GM10248 (cell line): ENCODE results near the gene MRPS26.
"Not testable (repeated sequence)": the region's sequence is repeated elsewhere in the genome, so short reads cannot be mapped to it uniquely, and the experiment has no call there.

ENCODE experiments used
- CTCF ChIA-PET: fragments of 300-600 bp; sonication (Branson Sonifier 250); formaldehyde crosslinking; extraction: SDS; loops from one replicate; lab custom pipeline; 2021; ENCODE audit warnings: antibody characterized with exemption; lab: Yijun Ruan, JAX
- POLR2A ChIA-PET: fragments of 350-650 bp; sonication (Branson Sonifier 250); formaldehyde crosslinking; extraction: SDS; loops from one replicate; lab custom pipeline; 2020; ENCODE audit warnings: antibody characterized with exemption; lab: Yijun Ruan, JAX
- DNase-seq: peaks from one replicate; pipeline ENCODE4 v3.0.0; 2012; ENCODE audit errors: extremely low spot score
- TF ChIP-seq, protein P1 (sequence below): IDR thresholded peaks from 2 replicates; pipeline ENCODE4 v1.5.1; 2012; ENCODE audit warnings: mild to moderate bottlenecking, low read depth; ENCODE audit errors: extremely low read depth, missing control alignments, control extremely low read depth

Gene MRPS26

GRCh38 chr20:3013771-3014170, 32.1 kb upstream of the MRPS26 start:
- CTCF ChIA-PET, result interaction anchor here (0.8 kb wide), 1 partner anchor 13 kb away, joined by 3 read pairs; no protein-coding TSS in a partner anchor
- POLR2A ChIA-PET, result no interaction called here
- TF ChIP-seq, protein P1, sequence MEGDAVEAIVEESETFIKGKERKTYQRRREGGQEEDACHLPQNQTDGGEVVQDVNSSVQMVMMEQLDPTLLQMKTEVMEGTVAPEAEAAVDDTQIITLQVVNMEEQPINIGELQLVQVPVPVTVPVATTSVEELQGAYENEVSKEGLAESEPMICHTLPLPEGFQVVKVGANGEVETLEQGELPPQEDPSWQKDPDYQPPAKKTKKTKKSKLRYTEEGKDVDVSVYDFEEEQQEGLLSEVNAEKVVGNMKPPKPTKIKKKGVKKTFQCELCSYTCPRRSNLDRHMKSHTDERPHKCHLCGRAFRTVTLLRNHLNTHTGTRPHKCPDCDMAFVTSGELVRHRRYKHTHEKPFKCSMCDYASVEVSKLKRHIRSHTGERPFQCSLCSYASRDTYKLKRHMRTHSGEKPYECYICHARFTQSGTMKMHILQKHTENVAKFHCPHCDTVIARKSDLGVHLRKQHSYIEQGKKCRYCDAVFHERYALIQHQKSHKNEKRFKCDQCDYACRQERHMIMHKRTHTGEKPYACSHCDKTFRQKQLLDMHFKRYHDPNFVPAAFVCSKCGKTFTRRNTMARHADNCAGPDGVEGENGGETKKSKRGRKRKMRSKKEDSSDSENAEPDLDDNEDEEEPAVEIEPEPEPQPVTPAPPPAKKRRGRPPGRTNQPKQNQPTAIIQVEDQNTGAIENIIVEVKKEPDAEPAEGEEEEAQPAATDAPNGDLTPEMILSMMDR, result no peak
- no peak for DNase-seq

GRCh38 chr20:3014179-3014578, 31.7 kb upstream of the MRPS26 start:
- POLR2A ChIA-PET, result no interaction called here
- CTCF ChIA-PET, result interaction anchor here (0.8 to 1.1 kb wide), 3 partner anchors 13 to 205 kb away, joined by 3 read pairs; no protein-coding TSS in a partner anchor
- TF ChIP-seq, protein P1, result no peak
- no peak for DNase-seq

DNA sequence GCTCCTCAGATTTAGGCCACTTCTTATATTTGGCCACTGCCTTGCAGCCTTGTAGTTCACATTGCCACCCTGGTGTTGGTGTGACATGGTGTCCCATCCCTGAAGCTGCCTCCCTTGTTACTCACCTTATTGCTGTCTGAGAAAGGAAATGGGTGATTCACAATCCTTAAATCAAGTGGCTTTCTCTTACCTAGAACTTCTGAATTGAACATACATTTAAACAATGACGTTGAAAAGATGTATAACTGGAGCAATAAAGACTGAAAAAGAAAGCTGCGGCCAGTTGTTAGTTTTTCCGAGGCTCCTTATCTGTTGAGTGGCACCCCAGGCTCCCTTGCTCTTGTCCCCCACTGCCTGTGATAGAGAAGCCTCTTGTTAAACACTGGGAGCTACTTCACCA, 31.2 kb upstream of the MRPS26 start:
- ChIA-PET POLR2A (interaction anchor here (0.5 kb wide), 1 partner anchor 1893 kb away, joined by 4 read pairs; no protein-coding TSS in a partner anchor), CTCF (interaction anchor here (1.0 to 1.3 kb wide), 4 partner anchors 14 to 204 kb away, joined by 3 read pairs; no protein-coding TSS in a partner anchor)
- no peak for DNase-seq
- TF ChIP-seq, protein P1, result no peak

DNA sequence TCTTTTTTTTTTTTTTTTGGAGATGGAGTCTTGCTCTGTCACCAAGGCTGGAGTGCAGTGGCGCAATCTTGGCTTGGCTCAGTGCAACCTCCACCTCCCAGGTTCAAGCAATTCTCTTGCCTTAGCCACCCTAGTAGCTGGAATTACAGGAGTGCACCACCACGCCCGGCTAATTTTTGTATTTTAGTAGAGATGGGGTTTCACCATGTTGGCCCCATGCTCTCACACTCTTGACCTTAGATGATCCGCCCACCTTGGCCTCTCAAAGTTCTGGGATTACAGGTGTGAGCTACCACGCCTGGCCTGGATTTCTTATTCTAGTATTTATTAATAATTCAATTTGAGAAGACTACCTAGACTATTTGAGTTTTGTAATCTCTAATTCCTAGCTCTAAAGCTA, 30.6 kb upstream of the MRPS26 start:
- CTCF ChIA-PET, result interaction anchor here (1.0 to 1.3 kb wide), 4 partner anchors 15 to 204 kb away, joined by 3 read pairs; no protein-coding TSS in a partner anchor
- POLR2A ChIA-PET, result interaction anchor here (0.7 kb wide), 1 partner anchor 562 kb away, joined by 4 read pairs; no protein-coding TSS in a partner anchor
- DNase-seq, result not testable (repeated sequence)

DNA sequence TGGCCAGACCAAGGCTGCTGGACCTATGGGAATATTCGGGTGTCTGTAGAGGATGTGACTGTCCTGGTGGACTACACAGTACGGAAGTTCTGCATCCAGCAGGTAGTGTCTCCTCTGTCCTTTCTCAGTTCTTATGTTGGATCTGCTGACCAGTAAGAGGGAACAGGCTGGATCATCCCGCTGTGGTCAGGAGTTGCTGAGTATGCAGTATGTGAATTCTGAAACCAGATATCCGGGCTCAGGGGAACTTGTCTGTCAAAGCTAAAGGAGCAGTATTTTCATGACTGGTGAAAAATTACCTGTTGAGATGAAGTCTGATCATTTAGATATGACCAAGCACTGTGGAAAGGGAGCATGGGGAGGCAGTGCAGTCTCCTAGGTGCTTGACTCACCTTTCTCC, 24.5 kb upstream of the MRPS26 start:
- no peak for DNase-seq
- CTCF ChIA-PET, result no interaction called here
- TF ChIP-seq, protein P1, result no peak
- POLR2A ChIA-PET, result no interaction called here

GRCh38 chr20:3021777-3022176, 24.1 kb upstream of the MRPS26 start:
- POLR2A ChIA-PET, result no interaction called here
- CTCF ChIA-PET, result no interaction called here
- no peak for DNase-seq
- TF ChIP-seq, protein P1, result no peak

- CTCF ChIA-PET, DNase-seq, POLR2A ChIA-PET: not testable (repeated sequence)
These were observed 23.0 kb upstream of the MRPS26 start for GRCh38 chr20:3022559-3023490.
